Activated T-helper 1 cell treated with anti-CD3 and anti-CD28 coated beads, Interleukin-2, amount 50 U/mL, for 16 hours (primary cell): ENCODE data around the gene TNS4.

Source experiments
- DNase-seq, 2 donors: peaks; one replicate each; pipeline ENCODE4 v3.0.0-alpha.2; 2020; ENCODE audit warnings: low read depth in 1 of 2, low spot score in 1 of 2

TNS4 gene

GRCh38 chr17:40442392-40443195 lies 58.8 kb downstream of the TNS4 start:
- DNase-seq: no peak

GRCh38 chr17:40440166-40440565 lies 61.3 kb downstream of the TNS4 start:
- no peak for DNase-seq

- no peak for DNase-seq
These were observed 64.2 kb downstream of the TNS4 start for GRCh38 chr17:40437095-40437732.

- no peak for DNase-seq
These were observed 64.8 kb downstream of the TNS4 start for GRCh38 chr17:40436636-40437035.

- no peak for DNase-seq
These were observed 67.6 kb downstream of the TNS4 start for GRCh38 chr17:40433551-40434415.

- DNase-seq: no peak
These were observed 68.4 kb downstream of the TNS4 start for GRCh38 chr17:40432864-40433528.

- DNase-seq: no peak
These were observed 70.2 kb downstream of the TNS4 start for GRCh38 chr17:40431231-40431602.

- DNase-seq: no peak
These were observed 70.9 kb downstream of the TNS4 start for GRCh38 chr17:40430272-40431230.

GRCh38 chr17:40427002-40427491 lies 74.4 kb downstream of the TNS4 start:
- no peak for DNase-seq
